Measurements from ENCODE around the gene DNAJC5.

GRCh38 chr20:63933646-63934045, 38.7 kb downstream of the DNAJC5 start:
- no peak for TF ChIP-seq POLR2A (IDR thresholded peaks at IDR 0.05)
- TF ChIP-seq, protein P1, sequence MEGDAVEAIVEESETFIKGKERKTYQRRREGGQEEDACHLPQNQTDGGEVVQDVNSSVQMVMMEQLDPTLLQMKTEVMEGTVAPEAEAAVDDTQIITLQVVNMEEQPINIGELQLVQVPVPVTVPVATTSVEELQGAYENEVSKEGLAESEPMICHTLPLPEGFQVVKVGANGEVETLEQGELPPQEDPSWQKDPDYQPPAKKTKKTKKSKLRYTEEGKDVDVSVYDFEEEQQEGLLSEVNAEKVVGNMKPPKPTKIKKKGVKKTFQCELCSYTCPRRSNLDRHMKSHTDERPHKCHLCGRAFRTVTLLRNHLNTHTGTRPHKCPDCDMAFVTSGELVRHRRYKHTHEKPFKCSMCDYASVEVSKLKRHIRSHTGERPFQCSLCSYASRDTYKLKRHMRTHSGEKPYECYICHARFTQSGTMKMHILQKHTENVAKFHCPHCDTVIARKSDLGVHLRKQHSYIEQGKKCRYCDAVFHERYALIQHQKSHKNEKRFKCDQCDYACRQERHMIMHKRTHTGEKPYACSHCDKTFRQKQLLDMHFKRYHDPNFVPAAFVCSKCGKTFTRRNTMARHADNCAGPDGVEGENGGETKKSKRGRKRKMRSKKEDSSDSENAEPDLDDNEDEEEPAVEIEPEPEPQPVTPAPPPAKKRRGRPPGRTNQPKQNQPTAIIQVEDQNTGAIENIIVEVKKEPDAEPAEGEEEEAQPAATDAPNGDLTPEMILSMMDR (IDR thresholded peaks at IDR 0.05 in 8 of 11, conservative IDR thresholded peaks at IDR 0.05 in 3 of 11) = no peak
- no peak for TF ChIP-seq POLR2AphosphoS5 (IDR thresholded peaks at IDR 0.05)
